Neural crest cell (in vitro differentiated cells): Measurements from ENCODE around the gene ADGRD2. TPM values are rescaled to one million over a fixed set of nuclear protein-coding genes. Genes with fewer than 3 reads are reported as not detected.

Source experiments
- DNase-seq: peaks from one replicate; pipeline ENCODE4 v3.0.0; 2021; ENCODE audit warnings: low read depth, mixed read lengths, low spot score
- H3K27ac Mint-ChIP-seq: one replicate; pipeline ENCODE4 v1.8.0; 2021; ENCODE audit warnings: mild to moderate bottlenecking, mixed read lengths; ENCODE audit not compliant: unreplicated experiment
- H3K27me3 Mint-ChIP-seq: 2 replicates; pipeline ENCODE4 v1.8.0; 2021; ENCODE audit warnings: low read depth, mild to moderate bottlenecking, mixed read lengths
- H3K36me3 Mint-ChIP-seq: 2 replicates; pipeline ENCODE4 v1.8.0; 2021; ENCODE audit warnings: low read depth, mild to moderate bottlenecking, mixed read lengths
- H3K4me1 Mint-ChIP-seq: 2 replicates; pipeline ENCODE4 v1.8.0; 2021; ENCODE audit warnings: mixed read lengths
- H3K4me3 Mint-ChIP-seq: one replicate; pipeline ENCODE4 v1.8.0; 2021; ENCODE audit warnings: mild to moderate bottlenecking, mixed read lengths
- H3K9me3 Mint-ChIP-seq: 2 replicates; pipeline ENCODE4 v1.8.0; 2021; ENCODE audit warnings: mixed read lengths
- total RNA-seq: library from RNA; stranded (reverse); gene quantifications from 2 replicates; pipeline ENCODE4 v1.2.1, GENCODE V29; 2021
- TF ChIP-seq, protein P1 (sequence below): fragments of 200-600 bp; sonication (generic); conservative IDR thresholded peaks from 2 replicates; pipeline ENCODE4 v1.5.0; 2021; ENCODE audit warnings: antibody characterized with exemption, mild to moderate bottlenecking

The ADGRD2 gene
- total RNA-seq, 1 donor from 2014 or later = 0.44 TPM

DNA sequence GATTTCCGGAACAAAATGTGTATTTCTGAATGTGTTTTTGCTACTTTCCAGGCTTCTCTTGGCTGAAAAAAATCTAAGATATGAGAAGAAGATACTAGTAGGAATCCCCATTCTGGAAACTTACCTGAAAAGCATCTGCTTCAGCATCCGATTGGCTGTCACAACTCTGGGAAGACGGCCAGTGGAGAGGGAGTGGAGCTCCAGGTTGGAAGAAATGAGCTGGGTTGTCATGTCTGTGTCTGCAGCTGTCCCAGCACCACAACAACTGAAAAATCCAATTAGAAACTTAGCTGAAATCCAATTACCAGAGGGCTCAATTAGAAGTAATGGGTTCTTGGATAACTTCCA lies 38.0 kb upstream of the ADGRD2 start:
- peaks cover 2% of the 10 kb centered on the region for H3K27me3 Mint-ChIP-seq
- peaks cover 17% of the 10 kb centered on the region for H3K36me3 Mint-ChIP-seq
- peaks cover 25% of the 10 kb centered on the region for H3K4me1 Mint-ChIP-seq
- no peak overlapping the region for H3K27ac Mint-ChIP-seq
- no peak overlapping the region for H3K4me3 Mint-ChIP-seq
- TF ChIP-seq, protein P1, sequence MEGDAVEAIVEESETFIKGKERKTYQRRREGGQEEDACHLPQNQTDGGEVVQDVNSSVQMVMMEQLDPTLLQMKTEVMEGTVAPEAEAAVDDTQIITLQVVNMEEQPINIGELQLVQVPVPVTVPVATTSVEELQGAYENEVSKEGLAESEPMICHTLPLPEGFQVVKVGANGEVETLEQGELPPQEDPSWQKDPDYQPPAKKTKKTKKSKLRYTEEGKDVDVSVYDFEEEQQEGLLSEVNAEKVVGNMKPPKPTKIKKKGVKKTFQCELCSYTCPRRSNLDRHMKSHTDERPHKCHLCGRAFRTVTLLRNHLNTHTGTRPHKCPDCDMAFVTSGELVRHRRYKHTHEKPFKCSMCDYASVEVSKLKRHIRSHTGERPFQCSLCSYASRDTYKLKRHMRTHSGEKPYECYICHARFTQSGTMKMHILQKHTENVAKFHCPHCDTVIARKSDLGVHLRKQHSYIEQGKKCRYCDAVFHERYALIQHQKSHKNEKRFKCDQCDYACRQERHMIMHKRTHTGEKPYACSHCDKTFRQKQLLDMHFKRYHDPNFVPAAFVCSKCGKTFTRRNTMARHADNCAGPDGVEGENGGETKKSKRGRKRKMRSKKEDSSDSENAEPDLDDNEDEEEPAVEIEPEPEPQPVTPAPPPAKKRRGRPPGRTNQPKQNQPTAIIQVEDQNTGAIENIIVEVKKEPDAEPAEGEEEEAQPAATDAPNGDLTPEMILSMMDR = no peak
- peaks cover 3% of the 10 kb centered on the region for H3K9me3 Mint-ChIP-seq
- no peak for DNase-seq

DNA sequence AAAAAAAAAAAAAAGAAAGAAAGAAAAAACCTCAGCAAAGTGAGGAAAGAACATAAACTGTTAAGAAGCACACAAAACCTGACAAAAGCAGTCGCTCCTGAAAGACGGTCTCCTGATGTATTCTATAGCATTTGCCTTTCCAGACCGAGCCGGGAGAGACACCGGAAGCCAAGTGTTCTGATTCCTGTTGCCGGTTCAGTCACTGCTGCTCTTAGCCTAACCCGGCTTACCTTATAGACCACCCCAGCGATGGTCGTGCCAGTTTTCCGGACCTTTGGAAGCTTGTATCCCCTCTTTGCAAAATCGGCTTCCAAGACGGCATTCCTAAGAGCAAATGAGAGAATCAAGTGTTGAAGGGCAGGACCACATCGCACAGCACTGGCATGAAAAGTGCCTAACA lies 35.6 kb upstream of the ADGRD2 start:
- Mint-ChIP-seq H3K9me3 (peaks cover 3% of the 10 kb centered on the region), H3K4me3 (peak overlapping the region; percentile 98), H3K4me1 (peaks cover 28% of the 10 kb centered on the region), H3K27ac (peak overlapping the region; percentile 99), H3K27me3 (peaks cover 2% of the 10 kb centered on the region), H3K36me3 (peaks cover 17% of the 10 kb centered on the region)
- TF ChIP-seq, protein P1 = no peak
- no peak for DNase-seq

GRCh38 chr9:124415102-124415851 lies 35.0 kb upstream of the ADGRD2 start, which contains the start of gene PSMB7:
Gene PSMB7, minus strand, starts transcription at chr9:124415442. Its CDS starts 17 bp downstream, at chr9:124415425.
- H3K4me1 Mint-ChIP-seq = peaks cover 29% of the 10 kb centered on the region
- TF ChIP-seq, protein P1 = peak; percentile 91
- peak within 1 kb of the TSS; percentile 99 for H3K27ac Mint-ChIP-seq
- peaks cover 3% of the 10 kb centered on the region for H3K9me3 Mint-ChIP-seq
- DNase-seq = peak; percentile 99
- H3K27me3 Mint-ChIP-seq = peaks cover 2% of the 10 kb centered on the region
- peaks cover 17% of the 10 kb centered on the region for H3K36me3 Mint-ChIP-seq
- peak within 1 kb of the TSS; percentile 98 for H3K4me3 Mint-ChIP-seq

DNA sequence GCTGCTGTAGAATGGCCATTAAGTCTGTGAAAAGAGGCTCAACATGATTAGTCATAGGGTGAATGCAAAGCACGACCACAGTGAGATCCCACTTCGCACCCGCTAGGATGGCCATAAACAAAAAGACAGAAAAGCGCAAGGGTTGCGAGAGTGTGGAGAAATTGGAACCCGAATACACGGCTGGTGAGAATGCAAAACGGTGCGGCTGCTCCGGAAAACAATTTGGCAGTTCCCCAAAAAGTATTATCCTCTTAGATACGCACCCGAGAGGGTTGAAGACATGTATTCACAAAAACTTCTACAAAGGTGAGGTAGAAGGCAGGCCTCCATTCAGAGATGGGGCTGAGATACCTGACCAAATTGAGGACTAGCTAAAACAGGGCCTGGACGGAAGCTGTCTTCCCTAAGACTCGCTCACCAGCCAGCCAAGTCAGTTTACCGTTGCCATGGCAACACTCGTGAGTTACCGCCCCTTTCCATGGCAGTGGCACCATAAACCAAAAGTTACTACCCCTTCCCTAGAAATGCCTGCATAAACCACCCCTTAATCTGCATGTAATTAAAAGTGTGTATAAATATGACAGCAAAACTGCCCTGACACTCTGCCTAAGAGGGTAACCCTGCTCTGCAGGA lies 34.3 kb upstream of the ADGRD2 start:
- H3K27ac Mint-ChIP-seq = peak overlapping the region; percentile 81
- peaks cover 2% of the 10 kb centered on the region for H3K27me3 Mint-ChIP-seq
- TF ChIP-seq, protein P1 = no peak
- peaks cover 3% of the 10 kb centered on the region for H3K9me3 Mint-ChIP-seq
- peak overlapping the region; percentile 98 for H3K4me3 Mint-ChIP-seq
- H3K36me3 Mint-ChIP-seq = peaks cover 14% of the 10 kb centered on the region
- DNase-seq = no peak
- H3K4me1 Mint-ChIP-seq = peaks cover 26% of the 10 kb centered on the region

DNA sequence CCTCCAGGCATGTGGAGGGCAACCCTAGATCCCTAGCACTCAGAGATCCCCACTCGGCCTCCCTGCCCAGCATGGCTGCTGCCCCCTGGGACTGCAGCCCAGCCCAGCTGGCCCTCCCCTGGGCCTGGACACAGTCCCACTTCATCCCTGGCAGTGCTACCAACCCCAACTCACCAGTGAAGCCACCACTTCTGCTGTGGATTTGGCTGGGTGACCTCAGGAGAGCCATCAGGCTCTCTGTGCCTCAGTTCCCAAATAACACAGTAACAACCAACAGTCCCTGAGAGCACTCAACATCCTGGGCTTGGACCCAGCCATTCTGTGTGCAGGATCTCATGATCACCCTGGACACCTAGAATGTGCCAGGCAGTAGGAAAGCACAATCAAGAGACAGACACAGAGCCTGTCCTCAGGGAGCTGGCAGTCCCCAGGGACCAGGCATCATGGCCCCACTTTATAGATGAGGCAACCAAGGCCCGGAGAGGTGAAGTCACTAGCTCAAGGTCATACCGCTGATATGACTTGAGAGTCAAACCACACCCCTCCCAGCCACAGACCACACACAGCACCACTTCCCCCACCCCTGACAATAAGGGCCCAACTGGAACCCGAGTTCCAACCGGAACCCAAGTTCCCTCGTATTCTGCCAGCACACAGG lies 30.3 kb upstream of the ADGRD2 start:
- Mint-ChIP-seq H3K27me3 (peaks cover 22% of the 10 kb centered on the region), H3K36me3 (no peaks in the 10 kb centered on the region), H3K9me3 (peaks cover 3% of the 10 kb centered on the region), H3K4me1 (peaks cover 16% of the 10 kb centered on the region), H3K27ac (no peak overlapping the region), H3K4me3 (no peak overlapping the region)
- no peak for DNase-seq
- TF ChIP-seq, protein P1 = peak; percentile 39
